IMR-90 (cell line): ENCODE data around the gene HYAL1. TPM values are rescaled to one million over a fixed set of nuclear protein-coding genes. Genes with fewer than 3 reads are reported as not detected.

ENCODE experiments used
- ATAC-seq: fragments of 200-7000 bp; cut with Tn5 transposase; 2 replicates; pipeline ENCODE4 v1.9.1; 2020; ENCODE audit warnings: low read depth, mild to moderate bottlenecking, moderate library complexity
- BruUV-seq: library from RNA; stranded (reverse); fragments of 400-500 nt; replicated peaks from 2 replicates; lab custom pipeline; 2021; lab: Mats Ljungman, UMichigan
- CTCF ChIA-PET: fragments of 300-600 bp; formaldehyde crosslinking; extraction: SDS; loops from one replicate; lab custom pipeline; 2021; ENCODE audit warnings: antibody characterized with exemption; lab: Yijun Ruan, JAX
- POLR2A ChIA-PET: fragments of 300-600 bp; sonication (Branson Sonifier 250); formaldehyde crosslinking; loops from one replicate; lab custom pipeline; 2022; ENCODE audit warnings: antibody characterized with exemption; ENCODE audit not compliant: unreplicated experiment; lab: Charles Lee
- DNase-seq: peaks from one replicate; pipeline ENCODE4 v3.0.0; 2013
- H2AFZ ChIP-seq: replicated peaks from 2 replicates; pipeline ENCODE3; 2013; ENCODE audit warnings: low read length, mild to moderate bottlenecking; ENCODE audit not compliant: poor library complexity
- H2AK5ac ChIP-seq: 2 replicates; pipeline ENCODE4 v1.6.1; 2013; ENCODE audit warnings: low read depth, low read length, inconsistent platforms
- H2AK9ac ChIP-seq: replicated peaks from 2 replicates; pipeline ENCODE3; 2013; ENCODE audit warnings: mild to moderate bottlenecking, low read depth, low read length, moderate library complexity; ENCODE audit not compliant: poor library complexity
- H2BK120ac ChIP-seq: 2 replicates; pipeline ENCODE4 v1.6.1; 2013; ENCODE audit warnings: low read depth, low read length, inconsistent platforms
- H2BK15ac ChIP-seq: 3 replicates; pipeline ENCODE4 v1.6.1; 2013; ENCODE audit warnings: low read depth, low read length, inconsistent platforms
- H2BK20ac ChIP-seq: 2 replicates; pipeline ENCODE4 v1.6.1; 2013; ENCODE audit warnings: low read depth, mild to moderate bottlenecking, inconsistent platforms, low read length, moderate library complexity
- H2BK5ac ChIP-seq: 2 replicates; pipeline ENCODE4 v1.6.1; 2013; ENCODE audit warnings: mild to moderate bottlenecking, low read depth, low read length, inconsistent platforms; ENCODE audit not compliant: poor library complexity, severe bottlenecking
- H3K14ac ChIP-seq: replicated peaks from 2 replicates; pipeline ENCODE4 v1.6.1; 2013; ENCODE audit warnings: low read depth, low read length, inconsistent platforms
- H3K18ac ChIP-seq: 2 replicates; pipeline ENCODE4 v1.6.1; 2013; ENCODE audit warnings: low read depth, low read length, control low read depth
- H3K23ac ChIP-seq: 2 replicates; pipeline ENCODE4 v1.6.1; 2013; ENCODE audit warnings: low read depth, low read length, inconsistent platforms
- H3K27ac ChIP-seq: 2 replicates; pipeline ENCODE4 v1.5.1; 2013; ENCODE audit warnings: mild to moderate bottlenecking, control low read depth, low read length; ENCODE audit not compliant: insufficient read depth
- H3K27me3 ChIP-seq: 2 replicates; pipeline ENCODE4 v1.6.1; 2013; ENCODE audit warnings: low read length; ENCODE audit not compliant: control insufficient read depth, insufficient read depth
- H3K36me3 ChIP-seq: 2 replicates; pipeline ENCODE4 v1.6.1; 2013; ENCODE audit warnings: low read length, mixed read lengths; ENCODE audit not compliant: control insufficient read depth, insufficient read depth
- H3K4ac ChIP-seq: 2 replicates; pipeline ENCODE4 v1.6.1; 2013; ENCODE audit warnings: low read depth, low read length, inconsistent platforms
- H3K4me1 ChIP-seq: 2 replicates; pipeline ENCODE4 v1.6.1; 2013; ENCODE audit warnings: low read length, mixed read lengths; ENCODE audit not compliant: control insufficient read depth, insufficient read depth
- H3K4me2 ChIP-seq: 2 replicates; pipeline ENCODE4 v1.6.1; 2013; ENCODE audit warnings: low read depth, mild to moderate bottlenecking, control low read depth, low read length, moderate library complexity
- H3K4me3 ChIP-seq: 2 replicates; pipeline ENCODE4 v1.5.1; 2013; ENCODE audit warnings: low read depth, mild to moderate bottlenecking, control low read depth, low read length, moderate library complexity; ENCODE audit not compliant: insufficient read depth
- H3K56ac ChIP-seq: 2 replicates; pipeline ENCODE4 v1.6.1; 2013; ENCODE audit warnings: low read length, inconsistent platforms; ENCODE audit not compliant: insufficient read depth; ENCODE audit errors: extremely low read depth
- H3K79me1 ChIP-seq, 2 experiments: 2 replicates each; pipeline ENCODE4 v1.6.1; 2013; ENCODE audit warnings: low read length in 2 of 2, inconsistent platforms in 1 of 2, low read depth in 1 of 2
- H3K9ac ChIP-seq: 2 replicates; pipeline ENCODE4 v1.6.1; 2013; ENCODE audit warnings: low read depth, low read length, control low read depth
- H3K9me1 ChIP-seq: 2 replicates; pipeline ENCODE4 v1.6.1; 2013; ENCODE audit warnings: low read length, inconsistent platforms; ENCODE audit not compliant: insufficient read depth
- H3K9me3 ChIP-seq: 2 replicates; pipeline ENCODE4 v1.6.1; 2013; ENCODE audit warnings: low read length; ENCODE audit not compliant: control insufficient read depth, insufficient read depth
- H4K20me1 ChIP-seq: 2 replicates; pipeline ENCODE4 v1.6.1; 2013; ENCODE audit warnings: low read length, inconsistent platforms; ENCODE audit not compliant: insufficient read depth
- H4K5ac ChIP-seq: 2 replicates; pipeline ENCODE4 v1.6.1; 2013; ENCODE audit warnings: mild to moderate bottlenecking, low read depth, low read length, control low read depth
- H4K8ac ChIP-seq, 2 experiments: 2 replicates each; pipeline ENCODE4 v1.6.1; 2013; ENCODE audit warnings: low read depth in 2 of 2, low read length in 2 of 2, control low read depth in 1 of 2, inconsistent platforms in 1 of 2
- H4K91ac ChIP-seq: 2 replicates; pipeline ENCODE4 v1.6.1; 2013; ENCODE audit warnings: low read depth, low read length, inconsistent platforms; ENCODE audit not compliant: insufficient read depth
- BHLHE40 ChIP-seq: fragments of 150-350 bp; IDR thresholded peaks from 2 replicates; pipeline ENCODE4 v1.6.1; 2016; ENCODE audit warnings: mild to moderate bottlenecking, low read depth, low read length
- CEBPB ChIP-seq: IDR thresholded peaks from 2 replicates; pipeline ENCODE4 v1.6.1; 2012; ENCODE audit warnings: low read depth, low read length, improper control_type of control experiment
- CHD1 ChIP-seq: IDR thresholded peaks from 2 replicates; pipeline ENCODE4 v1.6.1; 2012; ENCODE audit warnings: low read depth, low read length, improper control_type of control experiment
- CTCF ChIP-seq: conservative IDR thresholded peaks from 2 replicates; pipeline ENCODE4 v1.5.1; 2012; ENCODE audit warnings: mild to moderate bottlenecking, low read depth, low read length, improper control_type of control experiment
- ELK1 ChIP-seq: fragments of 150-350 bp; IDR thresholded peaks from 2 replicates; pipeline ENCODE4 v1.6.1; 2016; ENCODE audit warnings: low read depth, mild to moderate bottlenecking, low read length, moderate library complexity, borderline replicate concordance
- FOS ChIP-seq: fragments of 150-350 bp; IDR thresholded peaks from 2 replicates; pipeline ENCODE4 v1.6.1; 2016; ENCODE audit warnings: low read depth, low read length
- MAFK ChIP-seq: IDR thresholded peaks from 2 replicates; pipeline ENCODE4 v1.6.1; 2012; ENCODE audit warnings: low read depth, low read length, improper control_type of control experiment
- NFE2L2 ChIP-seq: fragments of 150-350 bp; IDR thresholded peaks from 2 replicates; pipeline ENCODE4 v1.6.1; 2016; ENCODE audit warnings: low read depth, mild to moderate bottlenecking, low read length
- POLR2A ChIP-seq: IDR thresholded peaks from 2 replicates; pipeline ENCODE4 v1.6.1; 2012; ENCODE audit warnings: mild to moderate bottlenecking, low read depth, low read length
- RAD21 ChIP-seq: IDR thresholded peaks from 2 replicates; pipeline ENCODE4 v1.6.1; 2012; ENCODE audit warnings: low read length, improper control_type of control experiment
- USF2 ChIP-seq: fragments of 150-350 bp; IDR thresholded peaks from 2 replicates; pipeline ENCODE4 v1.6.1; 2017; ENCODE audit warnings: mild to moderate bottlenecking, antibody characterized with exemption, low read length, low read depth
- WGBS, 2 experiments: methylation state at CpG; one replicate each; pipeline versions ENCODE4 v1.1.5 to v1.1.7; 2013; ENCODE audit warnings: missing lambda C conversion rate in 2 of 2; ENCODE audit not compliant: insufficient read length in 1 of 2; ENCODE audit errors: extremely low coverage in 2 of 2; 5-methylcytosine and 5-hydroxymethylcytosine counted together
- dilution Hi-C: fragments of 300-500 bp; cut with HindIII; formaldehyde crosslinking; loops from one replicate; pipeline ENCODE4 v1.14.3; 2018; ENCODE audit warnings: low sequenced_read_pairs; ENCODE audit not compliant: unreplicated experiment
- in situ Hi-C: fragments of 300-500 bp; cut with MboI; formaldehyde crosslinking; loops from 3 replicates; pipeline ENCODE4 v1.14.3; 2019; ENCODE audit warnings: low sequenced_read_pairs, inconsistent platforms, mixed read lengths
- intact Hi-C: fragments of 100-400 bp; cut with micrococcal nuclease; formaldehyde crosslinking; loops from 2 replicates; pipeline ENCODE4 v1.10.0; 2022
- polyA plus RNA-seq, 3 experiments: library from polyadenylated mRNA; depleted of rRNA; stranded (reverse); fragments of >200 nt; gene quantifications; 2 replicates each; pipeline ENCODE4 v1.2.3, GENCODE V29; 2012; ENCODE audit warnings: low replicate concordance in 1 of 3
- total RNA-seq: library from RNA; depleted of rRNA; stranded (reverse); fragments of >200 nt; gene quantifications from 2 replicates; pipeline ENCODE4 v1.2.3, GENCODE V29; 2012

HYAL1 gene
- total and polyA plus RNA-seq, 2 of the 4 experiments (the other 2 are of a cell fraction), result 0.32 to 0.36 TPM

GRCh38 chr3:50273689-50274065, 29.7 kb downstream of the HYAL1 start (continued):
- TF ChIP-seq RAD21, result no peak
- TF ChIP-seq FOS, result no peak
- no peak for TF ChIP-seq BHLHE40

GRCh38 chr3:50272911-50273688, 30.3 kb downstream of the HYAL1 start:
- Histone ChIP-seq H3K4ac (peak overlapping the region; percentile 57; the same call in 1 of the 2 replicates), H3K9me1 (peaks cover 19% of the 10 kb centered on the region), H4K91ac (no peak overlapping the region; the same call in 1 of the 2 replicates), H3K27ac (no peak overlapping the region), H3K36me3 (peaks cover 20% of the 10 kb centered on the region; the same call in 1 of the 2 replicates), H3K56ac (no peak overlapping the region), H4K8ac (peak overlapping the region in 1 of 2 experiments; percentile 41; a peak in 1 of 4 replicates), H2AK5ac (peak overlapping the region; percentile 16; the same call in 1 of the 2 replicates), H3K27me3 (no peaks in the 10 kb centered on the region), H3K4me3 (peak overlapping the region; percentile 7; the same call in 1 of the 2 replicates), H2AK9ac (peak overlapping the region; percentile 87), H2BK5ac (no peak overlapping the region), H2BK15ac (no peak overlapping the region), H3K9ac (peak overlapping the region; percentile 7; the same call in 1 of the 2 replicates), H4K5ac (no peak overlapping the region), H3K4me1 (peaks cover 30% of the 10 kb centered on the region), H2BK20ac (no peak overlapping the region), H3K4me2 (peak overlapping the region; percentile 62), H2AFZ (peak overlapping the region; percentile 82), H3K23ac (peak overlapping the region; percentile 21; the same call in 1 of the 2 replicates), H3K14ac (no peak overlapping the region), H2BK120ac (peak overlapping the region; percentile 16; the same call in 1 of the 2 replicates), H3K79me1 (peaks cover 3 to 21% of the 10 kb centered on the region in 2 experiments; a peak in 3 of 4 replicates), H3K18ac (no peak overlapping the region), H3K9me3 (no peaks in the 10 kb centered on the region), H4K20me1 (no peaks in the 10 kb centered on the region)
- peak; percentile 70 for ATAC-seq
- BruUV-seq, result no TSS peak
- in situ Hi-C loops (loop anchor here (5.0 kb wide), 2 partner anchors 46 to 81 kb away; partner anchors contain the start of gene GNAT1), intact Hi-C loops (loop anchor here (1.0 kb wide), 3 partner anchors 13 to 81 kb away; no protein-coding TSS in a partner anchor), dilution Hi-C loops (no loop called here)
- 8% methylated on average over 21 of the region's 61 CpGs; no CpG with 5 or more reads in 1 of the 2 experiments for WGBS, 2 experiments
- CTCF ChIA-PET, result interaction anchor here (0.6 kb wide), 1 partner anchor 77 kb away, joined by 3 read pairs; no protein-coding TSS in a partner anchor
- peak; percentile 62 for DNase-seq
- POLR2A ChIA-PET, result no interaction called here
- TF ChIP-seq NFE2L2, result no peak
- TF ChIP-seq USF2, result no peak
- TF ChIP-seq CHD1, result no peak
- TF ChIP-seq CEBPB, result no peak
- peak; percentile 58; the same call in 1 of the 2 replicates for TF ChIP-seq POLR2A
- TF ChIP-seq ELK1, result no peak
- TF ChIP-seq MAFK, result no peak
- TF ChIP-seq CTCF, result peak; percentile 98
- no peak for TF ChIP-seq FOS
